OCI-LY1 (cell line): ENCODE data around the gene NMT1.

Experiments
- EZH2 ChIP-seq: fragments of 200-600 bp; sonication (generic), shearing (Covaris generic); IDR thresholded peaks from 2 replicates; pipeline ENCODE4 v1.8.0; 2017; ENCODE audit warnings: borderline replicate concordance, mixed run types, mild to moderate bottlenecking, antibody characterized with exemption, low read length, moderate library complexity, mixed read lengths
- TF ChIP-seq, protein P1 (sequence below): fragments of 200-600 bp; sonication (generic), shearing (Covaris generic); IDR thresholded peaks from 2 replicates; pipeline ENCODE4 v1.5.1; 2017; ENCODE audit warnings: mild to moderate bottlenecking, antibody characterized with exemption, low read length, moderate library complexity, mixed read lengths

DNA sequence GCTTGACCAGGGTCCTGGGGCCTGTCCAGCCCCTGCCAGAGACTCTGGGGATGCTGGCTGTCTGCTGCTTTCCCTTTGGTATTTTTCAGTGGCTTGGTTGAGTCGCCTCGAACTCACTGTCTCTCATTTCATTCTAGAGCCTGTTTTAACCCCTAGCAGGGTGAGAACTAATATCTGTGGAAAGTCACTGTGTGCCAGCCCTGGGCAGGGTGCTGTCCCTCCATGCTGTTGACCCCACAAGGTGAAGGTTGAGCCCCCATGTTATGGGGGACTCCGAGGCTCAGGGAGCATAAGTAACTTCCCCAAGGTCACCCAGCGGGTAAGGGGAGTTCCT lies 42.6 kb upstream of the NMT1 start:
- TF ChIP-seq, protein P1, sequence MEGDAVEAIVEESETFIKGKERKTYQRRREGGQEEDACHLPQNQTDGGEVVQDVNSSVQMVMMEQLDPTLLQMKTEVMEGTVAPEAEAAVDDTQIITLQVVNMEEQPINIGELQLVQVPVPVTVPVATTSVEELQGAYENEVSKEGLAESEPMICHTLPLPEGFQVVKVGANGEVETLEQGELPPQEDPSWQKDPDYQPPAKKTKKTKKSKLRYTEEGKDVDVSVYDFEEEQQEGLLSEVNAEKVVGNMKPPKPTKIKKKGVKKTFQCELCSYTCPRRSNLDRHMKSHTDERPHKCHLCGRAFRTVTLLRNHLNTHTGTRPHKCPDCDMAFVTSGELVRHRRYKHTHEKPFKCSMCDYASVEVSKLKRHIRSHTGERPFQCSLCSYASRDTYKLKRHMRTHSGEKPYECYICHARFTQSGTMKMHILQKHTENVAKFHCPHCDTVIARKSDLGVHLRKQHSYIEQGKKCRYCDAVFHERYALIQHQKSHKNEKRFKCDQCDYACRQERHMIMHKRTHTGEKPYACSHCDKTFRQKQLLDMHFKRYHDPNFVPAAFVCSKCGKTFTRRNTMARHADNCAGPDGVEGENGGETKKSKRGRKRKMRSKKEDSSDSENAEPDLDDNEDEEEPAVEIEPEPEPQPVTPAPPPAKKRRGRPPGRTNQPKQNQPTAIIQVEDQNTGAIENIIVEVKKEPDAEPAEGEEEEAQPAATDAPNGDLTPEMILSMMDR = no peak
- TF ChIP-seq EZH2 = no peak
